HL-60 (cell line): ENCODE data around the gene FNIP2.

Source experiments
- DNase-seq, 2 experiments: peaks; one replicate each; pipeline ENCODE4 v3.0.0-alpha.2; 2010 to 2020; ENCODE audit warnings: low read depth in 1 of 2, low spot score in 1 of 2
- H3K27ac ChIP-seq: fragments of 250-450 bp; sonication (Bioruptor Pico); replicated peaks from 2 replicates; pipeline ENCODE4 v1.5.1; 2020; ENCODE audit warnings: mild to moderate bottlenecking, moderate library complexity
- H3K27me3 ChIP-seq: fragments of 250-450 bp; sonication (Bioruptor Pico); 2 replicates; pipeline ENCODE4 v1.5.1; 2021; ENCODE audit warnings: mild to moderate bottlenecking, moderate library complexity; ENCODE audit not compliant: insufficient read depth, poor library complexity, severe bottlenecking
- H3K4me3 ChIP-seq: replicated peaks from 2 replicates; pipeline ENCODE4 v1.5.1; 2011; ENCODE audit warnings: mild to moderate bottlenecking, control low read depth, low read length; ENCODE audit not compliant: insufficient read depth
- CTCF ChIP-seq: IDR thresholded peaks from one replicate; pipeline ENCODE4 v1.5.1; 2011; ENCODE audit warnings: low read length, control low read depth, inconsistent platforms; ENCODE audit not compliant: insufficient read depth
- GABPA ChIP-seq: IDR thresholded peaks from 2 replicates; pipeline ENCODE4 v1.6.1; 2012; ENCODE audit warnings: low read depth
- POLR2AphosphoS5 ChIP-seq: IDR thresholded peaks from 2 replicates; pipeline ENCODE4 v1.6.1; 2012; ENCODE audit warnings: low read depth
- REST ChIP-seq: IDR thresholded peaks from 2 replicates; pipeline ENCODE4 v1.6.1; 2012; ENCODE audit warnings: low read depth; ENCODE audit not compliant: insufficient replicate concordance
- SPI1 ChIP-seq: IDR thresholded peaks from 2 replicates; pipeline ENCODE4 v1.6.1; 2012; ENCODE audit warnings: low read depth, mild to moderate bottlenecking, borderline replicate concordance

FNIP2 gene

GRCh38 chr4:158860856-158861255 is 92.0 kb downstream of the FNIP2 start:
- TF ChIP-seq CTCF (no peak), GABPA (no peak), SPI1 (no peak), POLR2AphosphoS5 (no peak), REST (no peak)
- DNase-seq: no peak
- H3K4me3 ChIP-seq: no peak overlapping the region
- no peak overlapping the region for H3K27ac ChIP-seq
- no peaks in the 10 kb centered on the region for H3K27me3 ChIP-seq

- Histone ChIP-seq H3K27me3 (no peaks in the 10 kb centered on the region), H3K4me3 (no peak overlapping the region), H3K27ac (no peak overlapping the region)
- TF ChIP-seq SPI1 (no peak), CTCF (no peak), POLR2AphosphoS5 (no peak), REST (no peak), GABPA (no peak)
- no peak for DNase-seq
Observed at GRCh38 chr4:158861281-158861680, 92.5 kb downstream of the FNIP2 start.

GRCh38 chr4:158861766-158862165 is 92.9 kb downstream of the FNIP2 start:
- no peaks in the 10 kb centered on the region for H3K27me3 ChIP-seq
- no peak overlapping the region for H3K27ac ChIP-seq
- no peak for DNase-seq
- no peak for TF ChIP-seq REST
- TF ChIP-seq SPI1: no peak
- TF ChIP-seq GABPA: no peak
- TF ChIP-seq POLR2AphosphoS5: no peak
- TF ChIP-seq CTCF: no peak
- no peak overlapping the region for H3K4me3 ChIP-seq
